T47D (cell line): Measurements from ENCODE around the gene TMEM69.

Experiments
- DNase-seq, 2 experiments: peaks; one replicate each; pipeline versions ENCODE4 v3.0.0 to v3.0.0-alpha.2; 2011 to 2012; ENCODE audit warnings: low read depth in 1 of 2, low spot score in 1 of 2
- JUND ChIP-seq: IDR thresholded peaks from 2 replicates; pipeline ENCODE4 v1.6.1; 2012; ENCODE audit warnings: low read depth
- in situ Hi-C: cut with HindIII; loops from 2 replicates; pipeline ENCODE4 v1.10.0; 2016; ENCODE audit warnings: low sequenced_read_pairs, low pct_unique_long_range_greater_than_20kb

Gene TMEM69, protein sequence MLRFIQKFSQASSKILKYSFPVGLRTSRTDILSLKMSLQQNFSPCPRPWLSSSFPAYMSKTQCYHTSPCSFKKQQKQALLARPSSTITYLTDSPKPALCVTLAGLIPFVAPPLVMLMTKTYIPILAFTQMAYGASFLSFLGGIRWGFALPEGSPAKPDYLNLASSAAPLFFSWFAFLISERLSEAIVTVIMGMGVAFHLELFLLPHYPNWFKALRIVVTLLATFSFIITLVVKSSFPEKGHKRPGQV

GRCh38 chr1:45687754-45688740, at the start of gene TMEM69:
Gene TMEM69 (plus strand): TSS chr1:45688181. CDS start chr1:45691069, 2,888 bp downstream.
- in situ Hi-C loops, result no loop called here
- DNase-seq, result peak; percentile 41 to 91
- no peak for TF ChIP-seq JUND

DNA sequence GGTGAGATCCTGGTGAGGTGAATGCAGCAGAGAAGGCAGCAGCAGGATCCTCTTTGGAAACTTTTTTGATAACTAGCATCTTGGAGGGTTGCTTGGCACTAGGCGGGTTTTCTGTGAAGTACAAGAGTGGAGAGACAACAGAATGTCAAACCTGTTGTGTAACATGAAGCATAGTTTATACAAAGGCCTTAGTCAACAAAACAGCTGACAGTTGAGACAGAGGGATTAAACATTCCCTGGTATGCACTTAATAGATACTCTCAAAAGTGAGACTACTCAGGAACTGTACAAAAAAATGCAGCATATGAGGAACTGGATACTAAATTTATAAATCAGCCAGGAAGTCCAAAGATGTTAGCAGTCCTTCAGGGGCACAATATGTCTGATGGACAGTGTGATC, 47.7 kb upstream of the TMEM69 start:
- in situ Hi-C loops, result no loop called here
- DNase-seq, result peak in 1 of 2 experiments; percentile 22
- TF ChIP-seq JUND, result no peak

DNA sequence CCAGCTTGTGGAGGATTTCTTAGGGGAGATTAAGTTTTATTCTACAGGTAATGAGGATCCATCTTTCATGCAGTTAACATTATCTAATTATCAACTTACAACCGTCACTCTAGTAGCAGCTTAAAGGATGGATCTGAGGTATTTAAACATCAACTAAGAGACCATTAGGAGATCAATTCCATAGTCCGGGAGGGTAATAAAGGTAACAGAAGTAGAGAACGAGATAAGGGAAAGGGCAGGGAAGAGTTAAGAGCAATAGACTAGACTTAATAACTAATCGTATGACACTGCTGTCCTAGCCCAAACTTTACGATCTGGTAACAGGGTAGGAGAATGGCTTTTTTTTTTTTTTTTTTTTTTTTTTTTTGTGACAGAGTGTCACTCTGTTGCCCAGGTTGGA, 44.7 kb upstream of the TMEM69 start:
- in situ Hi-C loops, result no loop called here

GRCh38 chr1:45643978-45644377, 44.0 kb upstream of the TMEM69 start:
- DNase-seq, result peak; percentile 55 to 68
- in situ Hi-C loops, result no loop called here
- TF ChIP-seq JUND, result no peak

More for the DNA sequence above, 44.7 kb upstream of the TMEM69 start:
- no peak for TF ChIP-seq JUND
- no peak for DNase-seq

DNA sequence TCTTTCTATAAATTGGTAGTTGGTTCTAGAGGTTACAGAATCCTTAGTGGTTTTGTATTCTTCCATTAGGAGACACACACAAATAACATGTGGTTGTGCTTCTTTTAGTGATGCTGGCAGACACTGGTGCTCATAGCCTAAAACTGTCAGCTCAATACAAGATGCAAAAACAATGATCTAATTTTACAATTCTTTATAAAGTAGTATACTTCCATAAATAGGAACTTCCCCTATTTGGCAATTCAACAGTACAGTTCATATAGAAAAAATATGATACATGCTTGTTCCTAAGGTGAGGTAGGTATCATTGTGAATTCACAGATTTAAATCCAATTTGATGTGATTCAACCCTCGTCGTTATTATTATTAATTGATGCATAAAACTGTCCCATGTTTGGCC, 43.3 kb upstream of the TMEM69 start:
- in situ Hi-C loops, result no loop called here
- TF ChIP-seq JUND, result no peak

GRCh38 chr1:45647248-45648021, 40.5 kb upstream of the TMEM69 start:
- in situ Hi-C loops, result no loop called here

More for the DNA sequence above, 43.3 kb upstream of the TMEM69 start:
- no peak for DNase-seq

DNA sequence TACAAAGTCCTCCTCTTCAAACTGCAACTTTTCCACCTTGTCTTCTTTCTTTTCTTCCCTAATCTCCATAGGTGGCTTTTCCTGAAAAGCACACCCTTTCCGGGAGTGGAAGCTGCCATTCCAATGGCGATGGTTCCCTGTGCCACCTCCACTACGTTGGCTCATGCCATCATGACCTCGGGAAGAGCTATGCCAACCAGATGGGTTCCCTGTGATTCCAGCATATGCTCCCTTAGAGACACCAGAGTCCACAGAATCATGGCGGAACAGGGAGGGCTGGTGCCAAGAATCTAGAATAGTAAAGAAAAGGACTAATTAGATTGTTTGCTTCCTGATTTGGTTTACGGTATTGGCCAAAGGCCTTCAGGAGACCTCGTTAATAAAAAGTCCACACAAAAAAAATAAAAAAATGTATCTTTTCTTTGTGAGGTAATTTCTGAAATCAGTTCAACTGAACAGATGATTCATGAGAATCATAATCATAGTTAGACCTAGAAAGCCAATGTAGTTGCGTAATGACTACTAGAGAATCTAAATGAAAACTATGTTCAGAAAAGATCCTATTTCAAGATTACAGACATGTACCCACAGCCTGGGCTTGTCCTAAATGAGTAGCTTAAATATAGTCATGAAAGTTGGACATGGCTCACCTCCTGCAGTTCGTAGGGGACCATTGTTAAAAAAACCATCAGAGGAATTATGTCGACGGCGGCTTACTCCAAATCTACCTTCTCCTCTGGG, 33.3 kb upstream of the TMEM69 start:
- in situ Hi-C loops, result no loop called here

More at GRCh38 chr1:45647248-45648021, 40.5 kb upstream of the TMEM69 start:
- TF ChIP-seq JUND, result no peak
- no peak for DNase-seq

GRCh38 chr1:45656573-45657226, 31.3 kb upstream of the TMEM69 start:
- in situ Hi-C loops, result no loop called here
- no peak for TF ChIP-seq JUND
- DNase-seq, result no peak

More for the DNA sequence above, 33.3 kb upstream of the TMEM69 start:
- DNase-seq, result no peak
- no peak for TF ChIP-seq JUND

- in situ Hi-C loops, result no loop called here
- TF ChIP-seq JUND, result no peak
- DNase-seq, result no peak
These were observed 29.8 kb upstream of the TMEM69 start for GRCh38 chr1:45658171-45658570.

DNA sequence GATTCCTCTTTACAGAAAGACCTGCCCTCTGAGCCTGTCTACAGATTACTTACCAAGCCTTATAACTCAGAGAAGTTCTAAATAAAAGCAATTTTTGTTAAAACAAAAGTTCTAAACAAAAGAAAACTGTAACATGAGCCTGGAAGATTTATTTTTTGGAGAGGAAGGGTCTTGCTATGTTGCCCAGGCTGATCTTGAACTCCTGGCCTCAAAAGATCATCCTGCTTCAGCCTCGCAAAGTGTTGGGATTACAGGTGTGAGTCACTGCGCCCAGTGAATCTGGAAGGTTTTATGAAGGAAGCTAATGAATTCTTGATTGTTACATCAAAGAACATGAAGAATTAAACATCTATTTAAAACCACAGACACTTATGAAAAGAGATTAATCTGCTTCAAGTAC, 28.8 kb upstream of the TMEM69 start:
- in situ Hi-C loops, result no loop called here

GRCh38 chr1:45660336-45660735, 27.6 kb upstream of the TMEM69 start:
- no peak for TF ChIP-seq JUND
- no peak for DNase-seq
- in situ Hi-C loops, result no loop called here

More for the DNA sequence above, 28.8 kb upstream of the TMEM69 start:
- TF ChIP-seq JUND, result no peak
- DNase-seq, result no peak
